Endothelial cell (in vitro differentiated cells): ENCODE results near the gene NAIF1. TPM values are rescaled to one million over a fixed set of nuclear protein-coding genes. Genes with fewer than 3 reads are reported as not detected.
A peak's percentile ranks its signal among the peaks of the same experiment; 100 is the strongest.
"Not testable (repeated sequence)": the region's sequence is repeated elsewhere in the genome, so short reads cannot be mapped to it uniquely, and the experiment has no call there.

ENCODE experiments used
- DNase-seq: peaks from one replicate; pipeline ENCODE4 v3.0.0; 2021; ENCODE audit warnings: low spot score
- H3K27ac Mint-ChIP-seq: one replicate; pipeline ENCODE4 v1.8.0; 2021; ENCODE audit warnings: mixed read lengths, inconsistent platforms; ENCODE audit not compliant: unreplicated experiment
- H3K27me3 Mint-ChIP-seq: one replicate; pipeline ENCODE4 v1.8.0; 2021; ENCODE audit warnings: mild to moderate bottlenecking, moderate library complexity, mixed read lengths, inconsistent platforms; ENCODE audit not compliant: unreplicated experiment
- H3K36me3 Mint-ChIP-seq: one replicate; pipeline ENCODE4 v1.8.0; 2021; ENCODE audit warnings: mild to moderate bottlenecking, low read depth, mixed read lengths, inconsistent platforms; ENCODE audit not compliant: unreplicated experiment
- H3K4me1 Mint-ChIP-seq: one replicate; pipeline ENCODE4 v1.8.0; 2021; ENCODE audit warnings: mild to moderate bottlenecking, mixed read lengths, inconsistent platforms; ENCODE audit not compliant: unreplicated experiment
- H3K4me3 Mint-ChIP-seq: one replicate; pipeline ENCODE4 v1.8.0; 2021; ENCODE audit warnings: mild to moderate bottlenecking, mixed read lengths, inconsistent platforms; ENCODE audit not compliant: unreplicated experiment
- H3K9me3 Mint-ChIP-seq: one replicate; pipeline ENCODE4 v1.8.0; 2021; ENCODE audit warnings: mixed read lengths, inconsistent platforms; ENCODE audit not compliant: unreplicated experiment
- CTCF ChIP-seq: fragments of 200-600 bp; sonication (generic); IDR thresholded peaks from one replicate; pipeline ENCODE4 v1.5.0; 2021; ENCODE audit warnings: antibody characterized with exemption; ENCODE audit not compliant: unreplicated experiment
- total RNA-seq: library from RNA; stranded (reverse); fragmentation: NEBNext Ultra II Directional; extraction: Animal tissue kit (Norgen Biotek cat#: 25700); gene quantifications from one replicate; pipeline ENCODE4 v1.2.1, GENCODE V29; 2021; ENCODE audit not compliant: unreplicated experiment

The NAIF1 gene
- total RNA-seq, 1 donor from 2014 or later = 9.9 TPM

GRCh38 chr9:128114326-128115186, 47.4 kb upstream of the NAIF1 start:
- TF ChIP-seq CTCF = no peak
- no peak overlapping the region for H3K27ac Mint-ChIP-seq
- H3K4me3 Mint-ChIP-seq = no peak overlapping the region
- H3K27me3 Mint-ChIP-seq = peaks cover 4% of the 10 kb centered on the region
- peaks cover 7% of the 10 kb centered on the region for H3K36me3 Mint-ChIP-seq
- no peak for DNase-seq
- peaks cover 2% of the 10 kb centered on the region for H3K4me1 Mint-ChIP-seq
- no peaks in the 10 kb centered on the region for H3K9me3 Mint-ChIP-seq

DNA sequence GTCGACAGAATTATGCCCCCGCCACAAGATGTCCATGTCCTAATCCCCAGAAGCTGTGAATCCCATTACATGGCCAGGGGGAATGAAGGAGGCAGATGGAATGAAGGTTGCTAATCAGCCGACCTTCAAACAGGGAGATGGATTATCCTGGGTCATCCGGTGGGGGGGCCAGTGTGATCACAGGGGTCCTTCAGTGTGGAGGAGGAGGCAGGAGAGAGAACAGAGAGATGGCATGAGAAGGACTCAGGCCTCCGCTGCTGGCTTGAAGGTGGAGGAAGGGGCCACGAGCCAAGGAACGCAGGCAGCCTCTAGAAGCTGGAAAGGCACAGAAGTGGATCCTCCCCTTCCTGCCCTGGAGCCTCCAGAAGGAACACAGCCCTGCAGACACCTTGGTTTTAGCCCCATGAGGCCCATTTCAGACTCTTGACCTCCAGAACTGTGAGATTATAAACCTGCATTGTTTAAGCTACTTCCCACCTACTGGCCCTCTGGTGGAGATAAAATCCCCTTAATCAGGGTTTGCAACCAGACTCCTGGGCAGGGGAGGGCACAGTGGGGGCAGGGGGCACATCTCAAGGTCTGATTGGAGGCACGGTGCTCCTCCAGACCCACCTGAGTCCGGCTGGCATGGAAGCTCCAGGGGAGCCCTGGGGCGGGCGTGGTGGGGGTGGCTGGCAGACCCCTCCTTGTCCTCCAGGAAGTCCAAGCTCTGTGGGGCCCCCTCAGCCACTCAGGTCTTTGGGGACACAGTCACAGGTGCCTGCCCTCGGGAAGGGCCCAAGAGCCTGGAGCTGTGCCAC, 46.6 kb upstream of the NAIF1 start:
- Mint-ChIP-seq H3K4me1 (peaks cover 2% of the 10 kb centered on the region), H3K27ac (no peak overlapping the region), H3K36me3 (peaks cover 9% of the 10 kb centered on the region), H3K9me3 (no peaks in the 10 kb centered on the region), H3K27me3 (peaks cover 5% of the 10 kb centered on the region), H3K4me3 (no peak overlapping the region)
- DNase-seq = no peak
- TF ChIP-seq CTCF = no peak

DNA sequence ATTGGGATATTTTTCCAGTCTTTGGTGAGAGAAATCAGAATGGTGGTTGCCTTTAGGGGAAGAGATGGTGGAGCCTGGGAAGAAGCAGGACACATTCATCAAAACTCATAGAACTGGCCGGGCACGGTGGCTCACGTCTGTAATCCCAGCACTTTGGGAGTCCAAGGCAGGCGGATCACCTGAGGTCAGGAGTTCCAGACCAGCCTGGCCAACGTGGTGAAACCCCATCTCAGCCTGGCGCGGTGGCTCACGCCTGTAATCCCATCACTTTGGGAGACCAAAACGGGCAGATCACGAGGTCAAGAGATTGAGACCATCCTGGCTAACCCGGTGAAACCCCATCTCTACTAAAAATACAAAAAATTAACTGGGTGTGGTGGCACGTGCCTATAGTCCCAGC, 44.6 kb upstream of the NAIF1 start:
- not testable (repeated sequence) for DNase-seq, H3K27me3 Mint-ChIP-seq, H3K4me3 Mint-ChIP-seq, H3K27ac Mint-ChIP-seq, H3K4me1 Mint-ChIP-seq, H3K9me3 Mint-ChIP-seq
- peaks cover 16% of the 10 kb centered on the region for H3K36me3 Mint-ChIP-seq

DNA sequence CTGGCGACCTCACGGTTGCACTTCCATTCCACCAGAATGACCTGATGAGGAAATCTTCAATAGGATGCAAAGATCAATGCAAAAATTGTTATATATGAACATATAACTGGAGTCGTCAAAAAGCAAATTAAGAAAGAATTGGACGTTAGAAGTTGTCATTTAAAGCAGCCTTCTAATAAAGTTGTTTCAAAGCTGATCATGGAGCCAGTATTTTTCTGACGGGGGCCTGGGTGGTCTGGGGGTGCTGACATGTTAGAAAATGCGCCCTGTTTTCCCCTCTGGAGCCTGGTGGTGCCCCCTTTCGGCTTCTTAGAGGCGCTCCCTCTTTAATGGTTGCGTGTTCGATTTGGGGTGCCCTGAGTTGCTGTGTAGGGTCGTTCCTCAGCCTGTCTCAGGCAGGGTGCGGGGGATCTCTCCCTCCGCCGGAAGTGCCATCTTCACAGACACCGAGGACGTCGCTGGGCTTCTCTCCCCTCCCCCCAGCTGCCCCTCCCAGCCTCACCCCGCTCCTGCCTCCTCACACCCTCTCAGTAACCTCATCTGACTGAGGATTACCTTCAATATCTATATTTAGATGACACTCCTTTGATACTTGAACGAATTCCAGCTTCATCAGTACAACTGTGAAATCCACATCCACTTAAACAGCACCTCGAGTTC, 42.1 kb upstream of the NAIF1 start:
- H3K36me3 Mint-ChIP-seq = peaks cover 19% of the 10 kb centered on the region
- TF ChIP-seq CTCF = no peak
- H3K4me3 Mint-ChIP-seq = no peak overlapping the region
- no peaks in the 10 kb centered on the region for H3K9me3 Mint-ChIP-seq
- no peak overlapping the region for H3K27ac Mint-ChIP-seq
- peaks cover 4% of the 10 kb centered on the region for H3K27me3 Mint-ChIP-seq
- H3K4me1 Mint-ChIP-seq = no peaks in the 10 kb centered on the region
- DNase-seq = no peak

GRCh38 chr9:128108269-128109049, 41.3 kb upstream of the NAIF1 start:
- no peak overlapping the region for H3K4me3 Mint-ChIP-seq

More at GRCh38 chr9:128108269-128109049, 41.3 kb upstream of the NAIF1 start:
- H3K27ac Mint-ChIP-seq = peak overlapping the region; percentile 24
- no peak for TF ChIP-seq CTCF
- H3K27me3 Mint-ChIP-seq = peaks cover 4% of the 10 kb centered on the region
- H3K36me3 Mint-ChIP-seq = peaks cover 17% of the 10 kb centered on the region
- no peak for DNase-seq
- H3K4me1 Mint-ChIP-seq = no peaks in the 10 kb centered on the region
- H3K9me3 Mint-ChIP-seq = no peaks in the 10 kb centered on the region
